NK-92 treated with Interleukin-12 subunit alpha and Interleukin-12 subunit beta, amount 100 ng/mL, for 24 hours (cell line): ENCODE results near the gene SNTA1.
"Not testable (repeated sequence)": the region's sequence is repeated elsewhere in the genome, so short reads cannot be mapped to it uniquely, and the experiment has no call there.

Experiments used
- DNase-seq: peaks from one replicate; lab custom pipeline; 2025; lab: John Stamatoyannopoulos, UW

Gene SNTA1

GRCh38 chr20:33431797-33432381, 11.7 kb downstream of the SNTA1 start:
- no peak for DNase-seq

GRCh38 chr20:33423875-33424274, 19.7 kb downstream of the SNTA1 start:
- DNase-seq = not testable (repeated sequence)

DNA sequence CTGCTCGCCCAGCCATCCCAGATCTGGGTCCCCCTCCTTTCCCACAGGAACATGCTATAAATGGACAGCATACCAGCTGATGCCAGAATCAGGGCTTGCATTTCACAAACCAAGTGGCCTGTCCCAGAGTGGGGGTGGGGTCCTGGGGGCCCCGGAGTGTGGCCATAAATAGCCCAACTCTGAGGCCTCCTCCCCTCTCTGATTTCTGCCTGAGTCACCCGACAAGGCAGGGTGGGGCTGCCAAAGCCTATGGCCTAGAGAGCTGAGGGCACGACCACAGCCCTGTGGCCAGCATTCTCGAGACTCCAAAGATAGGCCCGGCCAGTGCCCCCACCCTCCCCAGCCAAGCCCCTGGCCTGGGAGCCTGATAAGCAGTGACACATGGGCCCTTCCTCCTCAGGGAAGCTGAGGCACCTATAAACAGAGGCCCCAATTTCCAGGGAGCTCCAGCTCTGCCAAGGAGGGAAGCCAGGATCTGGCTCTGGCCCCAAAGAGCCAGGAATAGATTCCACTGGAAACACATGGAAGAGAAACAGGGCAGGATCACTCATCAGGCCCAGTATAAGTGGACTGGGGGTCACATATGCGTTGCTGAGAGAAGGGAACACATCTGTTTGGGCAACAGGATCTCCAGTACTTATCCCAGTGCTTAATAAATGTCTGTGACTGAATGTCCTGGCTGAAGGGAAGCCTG, 20.3 kb downstream of the SNTA1 start:
- peak; percentile 8 for DNase-seq

GRCh38 chr20:33419140-33419974, 24.2 kb downstream of the SNTA1 start:
- no peak for DNase-seq

GRCh38 chr20:33418033-33418432, 25.5 kb downstream of the SNTA1 start:
- no peak for DNase-seq

- DNase-seq = no peak
Observed at GRCh38 chr20:33415948-33416347, 27.6 kb downstream of the SNTA1 start.

DNA sequence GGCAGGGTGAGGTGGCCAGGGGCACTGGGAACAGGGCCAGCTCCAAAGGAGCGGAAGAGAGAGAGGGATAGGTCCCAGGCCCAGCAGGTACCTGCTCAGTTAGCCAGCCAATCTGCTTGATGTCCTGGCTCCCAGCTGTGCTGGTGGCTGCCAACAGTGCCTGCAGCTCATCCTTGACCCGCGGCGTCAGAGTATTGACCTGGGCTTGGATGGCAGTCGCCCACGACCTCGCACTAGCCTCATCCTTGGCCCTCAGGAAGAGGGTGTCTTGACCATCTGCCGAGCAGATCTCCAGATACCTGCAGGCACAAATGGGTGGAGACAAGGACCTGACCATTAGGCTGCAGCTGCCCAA, 31.1 kb downstream of the SNTA1 start:
- DNase-seq = no peak

DNA sequence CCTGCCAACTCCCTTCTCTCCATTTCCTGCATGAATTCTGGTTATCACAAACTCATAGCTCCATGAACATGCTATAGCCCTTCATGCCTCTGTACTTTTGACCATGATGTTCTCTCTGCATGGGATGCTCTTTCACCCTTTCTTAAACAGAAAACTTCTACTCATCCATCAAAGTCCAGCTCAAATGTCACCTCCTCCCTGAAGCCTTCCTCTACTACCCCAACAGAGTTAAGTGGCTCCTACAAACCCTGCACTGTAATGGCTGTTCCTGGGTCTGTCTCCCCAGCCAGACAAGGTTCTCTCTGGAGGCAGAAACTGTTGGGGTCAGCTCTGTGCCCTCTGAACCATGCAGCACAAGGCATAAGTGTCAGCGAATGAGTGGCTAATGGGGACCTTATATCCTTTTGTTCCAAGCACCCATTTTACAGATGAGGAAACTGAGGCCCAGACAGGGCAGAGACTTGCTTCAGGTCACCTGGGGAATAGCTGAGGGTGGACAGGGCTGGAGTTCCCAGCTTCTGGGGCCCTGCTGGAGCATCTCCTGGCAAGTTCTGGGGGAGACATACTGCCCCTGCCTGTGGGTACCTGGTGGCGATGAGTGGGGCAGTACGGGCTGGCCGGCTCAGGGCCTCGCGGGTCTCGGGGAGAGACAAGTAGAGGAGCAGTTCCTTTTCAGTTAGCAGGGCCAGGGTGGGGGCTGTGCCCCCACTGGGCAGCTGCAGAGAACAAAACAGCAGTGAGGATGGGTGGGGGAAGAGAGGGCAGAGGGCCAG, 31.7 kb downstream of the SNTA1 start:
- no peak for DNase-seq

- DNase-seq = no peak
Observed at GRCh38 chr20:33411242-33411641, 32.3 kb downstream of the SNTA1 start.

- DNase-seq = no peak
Observed at GRCh38 chr20:33410081-33410742, 33.4 kb downstream of the SNTA1 start.

DNA sequence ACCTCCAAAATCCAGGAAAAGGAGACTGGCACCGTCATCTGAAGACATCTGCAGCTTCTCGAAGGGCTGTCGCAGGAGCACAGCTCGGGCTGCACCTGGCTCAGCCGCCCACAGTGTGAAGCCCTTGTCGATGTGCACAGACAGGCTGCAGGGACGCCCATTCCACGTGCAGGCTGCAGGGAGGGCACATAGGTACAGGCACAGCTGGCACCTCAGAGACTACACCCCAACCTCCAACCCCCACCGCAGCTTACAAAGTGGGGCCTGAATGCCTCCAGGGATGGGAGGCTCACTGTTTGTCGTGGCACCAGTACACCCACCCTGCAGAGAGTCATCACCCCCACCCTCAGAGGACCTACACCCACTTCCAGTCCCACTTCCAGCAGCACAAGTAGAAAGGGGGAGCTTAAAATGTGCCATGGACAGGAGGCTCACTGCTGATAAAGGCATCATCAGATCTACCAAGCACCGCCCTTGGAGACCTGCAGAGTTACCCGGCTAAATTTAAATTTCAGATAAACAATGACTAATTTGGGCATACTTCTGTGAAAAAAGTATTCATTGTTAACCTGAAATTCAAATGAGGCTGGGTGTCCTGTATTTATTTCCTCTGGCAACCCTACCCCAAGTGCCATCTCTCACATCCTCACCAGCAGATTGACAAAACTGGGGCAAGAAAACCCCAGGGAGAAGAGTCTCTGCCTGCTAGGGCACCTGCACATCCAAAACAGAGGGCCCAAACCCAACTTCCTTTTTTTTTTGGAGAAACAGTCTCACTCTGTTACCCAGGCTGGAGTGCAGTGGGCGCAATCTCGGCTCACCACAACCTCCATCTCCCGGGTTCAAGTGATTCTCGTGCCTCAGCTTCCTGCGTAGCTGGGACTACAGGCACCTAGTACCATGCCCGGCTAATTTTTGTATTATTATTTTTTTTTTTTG, 34.6 kb downstream of the SNTA1 start:
- no peak for DNase-seq

GRCh38 chr20:33408313-33408712, 35.2 kb downstream of the SNTA1 start:
- no peak for DNase-seq

GRCh38 chr20:33407796-33408195, 35.8 kb downstream of the SNTA1 start:
- DNase-seq = no peak

- no peak for DNase-seq
Observed at GRCh38 chr20:33407251-33407650, 36.3 kb downstream of the SNTA1 start.

DNA sequence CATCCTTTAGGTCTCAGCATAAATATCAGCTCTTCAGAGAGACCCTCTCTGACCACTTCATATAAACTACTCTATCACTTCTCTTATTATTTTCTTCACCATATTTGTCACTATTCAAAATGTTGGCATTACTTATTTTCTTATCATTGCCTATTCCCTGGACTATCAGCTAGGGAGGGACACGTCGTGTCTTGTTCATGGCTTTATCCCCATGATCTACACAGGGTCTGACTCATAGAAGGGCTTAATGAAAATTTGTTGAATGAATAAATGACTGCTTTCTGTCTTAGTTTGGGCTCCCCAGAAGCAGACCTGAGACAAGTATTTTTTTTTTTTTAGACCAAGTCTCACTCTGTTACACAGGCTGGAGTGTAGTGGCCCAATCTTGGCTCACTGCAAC, 39.3 kb downstream of the SNTA1 start:
- no peak for DNase-seq

DNA sequence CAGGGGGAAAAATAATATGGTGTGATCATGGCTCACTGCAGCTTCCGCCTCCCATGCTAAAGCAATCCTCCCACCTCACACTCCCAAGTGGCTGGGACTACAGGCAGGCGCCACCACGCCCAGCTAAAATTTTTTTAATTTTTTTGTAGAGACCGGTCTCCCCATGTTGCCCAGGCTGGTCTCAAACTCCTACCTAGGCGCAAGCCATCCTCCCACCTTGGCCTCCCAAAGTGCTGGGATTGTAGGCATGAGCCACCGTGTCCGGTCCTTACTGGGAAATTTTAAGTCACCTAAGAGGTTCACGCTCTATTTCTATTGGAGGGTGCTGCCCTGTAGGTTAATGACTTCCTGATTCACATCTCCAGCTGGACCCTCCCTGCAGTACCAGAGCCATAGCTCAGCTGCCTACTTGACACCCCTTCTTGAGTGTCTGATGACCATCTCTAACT, 41.6 kb downstream of the SNTA1 start:
- DNase-seq = no peak

DNA sequence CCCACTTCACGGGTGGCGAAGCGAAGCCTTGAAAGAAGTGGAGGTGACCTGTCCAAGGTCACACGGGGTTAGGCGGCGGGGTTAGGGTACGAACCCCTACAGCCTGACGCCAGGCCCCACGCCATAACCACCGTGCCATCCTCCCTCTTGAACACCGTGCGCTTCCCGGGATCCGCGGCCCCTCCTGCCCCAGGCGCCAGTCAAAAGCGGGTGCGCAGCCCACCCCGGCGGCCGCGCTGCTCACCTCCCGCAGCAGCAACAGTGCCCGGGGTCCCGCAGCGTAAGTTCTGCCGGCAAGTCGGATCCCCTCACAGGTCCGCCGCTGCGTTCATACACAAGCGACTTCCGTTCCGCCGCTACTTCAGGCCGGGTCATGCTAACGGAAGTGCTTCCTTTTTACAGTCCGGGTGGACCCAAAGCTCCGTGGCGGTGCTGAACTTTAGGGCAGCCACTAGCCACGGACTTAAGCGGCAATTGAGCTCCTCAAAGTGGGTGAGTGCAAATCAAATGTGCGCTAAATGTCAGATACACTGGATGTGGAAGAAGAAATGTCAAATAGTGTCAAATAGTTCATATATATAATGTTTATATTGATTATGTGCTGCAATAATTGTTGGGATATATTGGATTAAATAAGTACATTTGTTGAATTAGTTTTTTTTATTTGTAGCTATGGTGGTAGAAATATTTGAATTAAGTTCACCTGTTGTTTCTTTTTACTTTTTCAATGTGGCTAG, 42.2 kb downstream of the SNTA1 start, which contains the start of gene CDK5RAP1:
Gene CDK5RAP1, minus strand, starts transcription at position 336 of the 737 bp plus-strand sequence. CDS start 4,455 bp downstream, outside the sequence.
- DNase-seq = peak; percentile 68

DNA sequence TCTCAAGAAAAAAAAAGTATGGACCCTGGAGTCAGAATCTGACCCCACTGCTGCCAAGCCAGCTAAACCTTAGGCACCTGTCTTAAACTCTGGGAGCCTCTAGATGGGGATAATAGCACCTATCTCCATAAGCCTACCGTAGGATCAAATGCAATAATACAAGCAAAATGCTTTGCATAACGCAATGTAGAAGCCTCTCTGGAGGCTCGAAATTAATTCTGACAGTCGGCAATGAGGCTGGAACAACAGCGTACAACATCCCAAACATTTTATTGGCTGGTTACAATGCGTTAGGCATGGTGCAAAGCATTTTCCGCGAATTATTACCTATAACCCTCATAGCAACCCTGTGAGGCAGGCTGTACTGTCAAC, 42.8 kb downstream of the SNTA1 start:
- DNase-seq = no peak

DNA sequence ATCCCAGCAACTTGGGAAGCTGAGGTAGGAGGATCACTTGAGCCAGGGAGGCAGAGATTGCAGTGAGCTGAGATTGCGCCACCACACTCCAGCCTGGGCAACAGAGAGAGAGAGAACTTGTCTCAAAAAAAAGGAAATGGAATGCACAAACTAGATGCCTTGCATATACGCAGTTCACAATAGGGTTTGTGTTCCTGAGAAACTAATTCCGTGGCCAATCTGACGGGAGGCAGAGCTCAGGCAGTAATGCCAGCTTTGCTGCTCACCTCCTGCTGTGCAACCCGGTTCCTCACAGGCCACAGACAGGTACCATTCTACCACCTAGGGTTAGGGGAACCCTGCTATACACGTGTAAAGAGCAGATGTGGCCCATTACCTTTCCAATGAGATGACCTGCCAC, 43.6 kb downstream of the SNTA1 start:
- no peak for DNase-seq

DNA sequence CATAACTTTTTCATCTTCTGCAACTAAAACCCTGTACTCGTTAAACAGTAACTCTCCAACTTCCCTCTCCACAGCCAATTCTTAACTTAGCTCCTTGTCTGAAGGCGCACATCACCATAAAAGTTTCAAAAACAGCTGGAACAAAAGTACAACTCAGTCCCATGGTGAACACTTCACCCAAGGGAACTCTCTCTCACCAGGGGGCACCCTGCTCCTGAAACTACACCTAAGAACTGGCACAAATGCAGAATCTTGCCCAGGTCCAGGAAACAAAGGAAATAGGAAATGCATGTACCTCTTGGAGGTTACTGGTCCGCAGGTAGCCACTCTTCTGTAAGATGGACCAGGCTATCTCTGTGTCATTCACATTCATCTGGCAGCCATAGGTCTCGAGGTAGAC, 48.8 kb downstream of the SNTA1 start:
- DNase-seq = no peak
